GM18951 (cell line): ENCODE results near the gene P2RY11.
A peak's percentile ranks its signal among the peaks of the same experiment; 100 is the strongest.

Experiments
- POLR2A ChIP-seq: IDR thresholded peaks from 4 replicates; pipeline ENCODE4 v1.6.1; 2011; ENCODE audit warnings: mild to moderate bottlenecking; ENCODE audit not compliant: insufficient read length, insufficient read depth; ENCODE audit errors: extremely low read depth
- in situ Hi-C: fragments of 300-500 bp; cut with MboI; formaldehyde crosslinking; loops from one replicate; pipeline ENCODE4 v1.12.0; 2022; ENCODE audit warnings: low sequenced_read_pairs, mixed read lengths, inconsistent platforms; ENCODE audit not compliant: unreplicated experiment

The P2RY11 gene

DNA sequence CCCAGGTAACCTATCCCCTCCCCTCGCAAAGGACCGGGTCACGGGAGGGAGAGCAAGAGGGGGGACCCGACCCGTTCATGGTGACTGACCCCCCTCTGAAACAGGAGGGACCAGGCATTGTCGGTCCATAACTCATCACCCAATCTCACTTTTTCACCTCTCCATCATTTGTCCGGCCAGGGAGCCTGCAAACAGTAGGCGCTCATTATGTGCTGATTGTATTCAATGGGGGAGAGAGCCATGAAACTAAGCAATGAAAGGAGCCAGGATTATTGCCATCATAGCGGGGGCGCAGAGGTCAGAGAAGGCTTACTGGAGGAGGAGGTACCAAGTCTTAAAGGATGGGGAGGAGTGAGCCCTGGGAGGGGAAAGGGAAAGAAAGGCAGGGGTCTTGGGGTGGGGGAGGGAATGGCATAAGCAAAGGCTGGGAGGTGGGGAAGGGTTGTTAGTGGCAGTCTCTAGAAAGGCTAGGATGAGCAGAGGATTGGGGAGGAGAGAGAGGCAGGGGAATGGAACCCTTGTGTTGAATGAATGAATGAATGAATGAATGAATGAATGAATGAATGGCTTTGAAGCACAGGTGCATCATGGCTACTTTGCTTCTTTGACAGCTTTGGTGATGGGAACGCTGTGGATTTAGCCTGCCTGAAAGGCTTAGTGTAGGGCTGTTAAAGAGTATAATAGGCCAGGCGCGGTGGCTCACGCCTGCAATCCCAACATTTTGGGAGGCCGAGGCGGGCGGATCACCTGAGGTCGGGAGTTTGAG lies 24.0 kb upstream of the P2RY11 start:
- in situ Hi-C loops: no loop called here
- TF ChIP-seq POLR2A: no peak

DNA sequence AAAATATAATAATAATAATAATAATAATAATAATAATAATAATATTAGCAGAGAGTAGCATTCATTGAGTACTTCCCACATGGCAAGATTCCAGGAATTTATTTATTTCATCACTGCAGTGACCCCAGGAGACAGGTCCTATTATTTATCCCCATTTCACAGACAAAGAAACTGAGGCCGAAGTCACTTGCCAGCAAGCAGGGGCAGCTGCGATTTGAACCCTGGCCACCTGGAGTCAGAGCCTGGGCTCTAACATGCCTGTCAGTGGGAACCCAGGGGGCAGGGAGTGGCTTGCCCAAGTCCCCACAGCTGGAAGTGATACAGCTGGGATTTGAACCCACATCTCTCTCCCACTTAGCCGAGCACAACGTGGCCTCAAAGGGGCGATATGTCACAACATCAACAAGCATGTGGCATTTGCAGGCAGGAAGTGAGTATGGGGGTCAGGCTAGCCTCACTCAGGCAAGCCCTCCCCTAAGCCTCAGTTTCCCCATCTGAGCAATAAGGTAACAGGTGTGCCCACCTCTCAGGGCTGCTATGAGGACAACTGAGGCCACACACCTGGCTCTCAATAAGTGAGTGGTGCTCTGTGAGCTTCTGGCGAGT lies 22.4 kb upstream of the P2RY11 start:
- no peak for TF ChIP-seq POLR2A
- in situ Hi-C loops: no loop called here

DNA sequence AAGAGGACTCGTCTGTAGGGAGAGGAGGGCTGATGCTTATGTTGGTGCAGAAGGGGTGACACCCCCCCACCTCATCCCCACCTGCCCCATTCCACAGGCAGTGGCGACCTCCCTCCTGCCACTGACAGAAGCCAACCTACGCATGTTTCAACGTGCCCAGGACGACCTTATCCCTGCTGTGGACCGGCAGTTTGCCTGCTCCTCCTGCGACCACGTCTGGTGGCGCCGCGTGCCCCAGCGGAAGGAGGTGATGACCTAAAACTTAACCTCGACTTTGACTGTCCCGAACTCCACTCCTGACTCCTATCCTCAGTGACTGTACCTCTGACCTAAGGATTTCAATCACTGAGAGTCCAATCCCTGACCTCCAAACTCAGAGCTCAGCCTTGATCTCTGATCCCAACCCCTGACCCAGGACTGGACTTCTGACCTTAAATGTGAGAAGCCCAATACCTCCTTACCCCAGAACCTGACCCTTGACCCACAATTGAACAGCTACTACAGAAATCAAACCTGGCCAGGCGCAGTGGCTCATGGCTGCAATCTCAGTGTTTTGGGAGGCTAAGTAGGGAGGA lies 21.6 kb upstream of the P2RY11 start:
- TF ChIP-seq POLR2A: peak; percentile 28
- in situ Hi-C loops: no loop called here

DNA sequence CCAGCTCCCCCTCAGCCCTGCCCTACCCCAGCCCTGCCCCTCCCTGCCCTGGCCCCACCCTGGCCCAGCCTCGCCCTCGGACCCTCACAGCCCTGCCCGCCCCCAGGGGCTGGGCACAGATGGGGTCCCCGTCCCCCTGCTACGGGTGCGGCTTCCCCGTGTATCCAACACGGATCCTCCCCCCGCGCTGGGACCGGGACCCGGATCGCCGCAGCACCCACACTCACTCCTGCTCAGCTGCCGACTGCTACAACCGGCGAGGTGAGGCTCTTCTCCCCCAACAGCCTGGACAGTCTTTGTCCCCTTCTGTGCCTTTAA lies 20.2 kb upstream of the P2RY11 start:
- TF ChIP-seq POLR2A: no peak

DNA sequence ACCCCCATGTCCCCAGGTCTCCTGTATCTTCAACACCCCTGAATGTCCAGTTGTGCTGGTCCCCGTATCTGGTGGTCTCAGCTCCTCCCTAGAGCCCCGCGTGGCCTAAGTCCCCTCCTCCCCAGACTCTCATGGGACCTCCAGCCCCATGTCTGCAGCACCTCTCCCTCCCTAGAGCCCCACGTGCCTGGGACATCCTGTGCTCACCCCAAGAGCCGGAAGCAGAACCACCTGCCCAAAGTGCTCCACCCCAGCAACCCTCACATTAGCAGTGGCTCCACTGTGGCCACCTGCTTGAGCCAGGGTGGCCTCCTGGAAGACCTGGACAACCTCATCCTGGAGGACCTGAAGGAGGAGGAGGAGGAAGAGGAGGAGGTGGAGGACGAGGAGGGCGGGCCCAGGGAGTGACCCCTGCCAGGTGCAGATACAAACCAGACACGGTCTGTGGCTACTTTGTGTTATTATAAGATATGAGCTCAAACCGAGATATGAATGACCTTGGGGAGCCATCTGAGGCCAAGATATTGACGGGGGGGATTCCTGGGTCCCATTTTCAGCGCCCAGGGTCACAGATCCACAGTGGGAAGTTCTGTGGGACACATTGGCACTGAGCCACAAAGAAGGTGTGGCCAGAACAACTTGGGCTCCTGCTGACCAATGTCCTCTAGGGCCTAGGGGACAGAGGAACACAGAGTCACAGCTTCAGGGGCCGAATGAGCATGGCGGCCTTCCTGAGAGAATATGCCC lies 19.4 kb upstream of the P2RY11 start:
- TF ChIP-seq POLR2A: no peak
- in situ Hi-C loops: no loop called here

More for the DNA sequence above, 20.2 kb upstream of the P2RY11 start:
- in situ Hi-C loops: no loop called here

DNA sequence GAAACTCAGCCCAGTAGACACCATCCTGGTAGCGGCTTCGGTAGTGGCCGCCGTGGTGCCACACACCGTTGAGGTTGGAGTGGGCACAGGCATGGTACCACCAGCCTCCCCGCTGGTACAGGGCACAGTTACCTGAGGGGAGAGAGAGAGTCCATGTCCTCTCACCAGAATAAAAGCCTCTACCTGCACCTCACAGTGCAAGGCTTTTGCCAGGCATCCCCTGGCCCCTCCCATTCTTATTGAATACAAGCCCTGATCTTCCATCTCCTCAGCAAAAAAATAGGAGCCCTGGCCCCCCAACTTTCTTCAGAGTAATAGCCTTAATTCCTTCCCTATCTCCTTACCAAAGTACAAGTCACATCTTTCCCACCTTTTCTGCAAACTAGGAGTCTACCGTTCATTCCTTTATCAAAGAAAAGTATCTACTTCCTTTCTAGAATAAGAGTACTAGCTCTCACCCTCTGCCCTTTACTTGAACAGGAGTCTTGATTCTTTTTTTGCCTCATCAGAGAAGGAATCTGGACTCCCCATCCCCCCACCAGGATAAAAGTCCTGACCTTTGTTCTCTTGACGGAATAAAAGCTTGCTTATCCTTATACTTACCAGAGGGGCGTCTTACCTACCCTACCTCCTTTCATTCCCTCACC lies 18.7 kb upstream of the P2RY11 start:
- peak; percentile 31 for TF ChIP-seq POLR2A
- in situ Hi-C loops: no loop called here

DNA sequence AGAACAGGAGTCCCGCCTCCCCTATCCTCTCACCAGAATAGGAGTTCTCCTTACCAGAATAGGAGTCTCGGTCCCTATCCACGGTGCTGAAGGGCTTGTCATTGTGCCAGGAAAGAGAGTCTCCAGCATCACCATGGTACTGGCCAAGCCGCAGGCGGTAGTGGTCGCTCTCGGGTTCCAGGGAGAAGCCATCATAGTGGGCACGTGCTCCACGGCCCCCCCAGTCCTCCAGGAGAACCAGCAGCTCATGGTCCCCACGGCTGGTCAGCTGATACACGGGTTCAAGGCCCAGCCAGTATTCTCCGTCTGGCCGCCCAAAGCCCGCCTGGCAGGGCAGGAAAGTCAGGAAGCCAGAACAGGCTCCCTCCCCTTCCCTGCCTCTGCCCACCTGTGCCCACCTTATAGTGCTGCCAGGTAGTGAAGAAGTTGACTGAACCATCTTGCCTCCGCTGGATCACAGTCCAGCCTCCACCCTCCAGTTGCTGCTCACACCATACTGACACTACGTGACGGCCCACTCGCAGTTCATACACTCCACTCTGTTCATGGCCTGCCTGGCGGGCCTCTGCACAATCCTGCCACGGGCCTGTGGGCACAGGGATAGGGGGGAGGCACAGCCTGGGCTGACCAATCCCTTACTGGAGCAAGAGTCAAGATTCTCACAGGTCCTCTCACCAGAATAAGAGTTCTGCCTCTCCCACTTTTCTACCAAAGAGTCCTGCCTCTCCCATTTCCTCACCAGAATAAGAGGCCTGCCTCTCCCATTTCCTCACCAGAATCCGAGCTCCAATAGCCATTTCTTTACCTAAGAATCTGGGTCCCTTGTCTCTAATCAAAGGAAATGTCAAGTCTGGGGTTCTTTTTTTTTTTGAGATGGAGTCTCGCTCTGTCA lies 18.0 kb upstream of the P2RY11 start:
- TF ChIP-seq POLR2A: peak; percentile 36
- in situ Hi-C loops: no loop called here

DNA sequence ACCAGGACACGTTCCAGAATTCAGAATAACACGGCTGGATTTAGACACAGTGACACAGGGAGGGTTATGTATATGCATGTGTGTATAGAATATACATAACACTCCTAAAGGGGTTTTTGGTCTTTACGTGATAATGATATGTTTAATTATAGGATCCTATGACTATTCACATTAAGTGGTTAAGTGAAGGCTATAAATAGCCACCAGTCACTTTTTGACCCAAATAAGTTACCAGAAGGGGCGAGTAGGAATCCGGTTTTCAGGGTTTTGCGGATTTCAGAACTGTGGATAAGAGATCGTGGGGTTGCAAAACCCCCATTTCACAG lies 15.9 kb upstream of the P2RY11 start:
- TF ChIP-seq POLR2A: no peak
- in situ Hi-C loops: no loop called here

DNA sequence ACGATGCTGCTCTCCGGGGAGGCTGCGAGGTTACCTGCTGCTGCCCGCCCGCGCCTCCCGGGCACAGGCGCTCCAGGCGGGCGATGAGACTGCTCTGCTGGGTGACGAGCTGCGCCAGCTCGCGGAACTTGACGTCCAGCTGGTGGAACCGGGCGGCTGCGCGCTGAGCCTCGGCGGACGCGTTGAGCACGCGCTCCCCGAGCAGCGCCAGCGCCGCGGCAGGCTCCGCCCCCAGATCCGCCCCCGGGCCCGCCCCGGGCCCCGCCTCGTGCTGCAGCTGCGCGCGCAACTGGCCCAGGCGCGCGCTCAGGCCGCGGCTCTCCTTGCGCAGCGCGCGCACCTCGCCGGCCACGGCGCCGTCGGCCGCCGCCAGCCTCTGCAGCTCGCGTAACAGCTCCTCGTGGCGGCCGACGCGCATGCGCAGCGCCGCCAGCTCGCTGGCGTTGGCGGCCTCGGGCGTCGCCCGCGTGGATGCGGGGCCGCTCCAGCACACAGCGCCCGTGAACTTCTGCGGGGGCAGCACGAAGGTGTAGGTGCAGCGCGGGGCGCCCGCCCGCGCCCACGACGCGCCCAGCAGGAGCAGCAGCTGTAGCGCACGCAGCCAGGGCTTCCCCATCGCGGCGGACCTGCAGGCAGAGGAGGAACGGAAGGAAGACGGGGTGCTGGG lies 15.4 kb upstream of the P2RY11 start:
- TF ChIP-seq POLR2A: peak; percentile 88
- in situ Hi-C loops: no loop called here

DNA sequence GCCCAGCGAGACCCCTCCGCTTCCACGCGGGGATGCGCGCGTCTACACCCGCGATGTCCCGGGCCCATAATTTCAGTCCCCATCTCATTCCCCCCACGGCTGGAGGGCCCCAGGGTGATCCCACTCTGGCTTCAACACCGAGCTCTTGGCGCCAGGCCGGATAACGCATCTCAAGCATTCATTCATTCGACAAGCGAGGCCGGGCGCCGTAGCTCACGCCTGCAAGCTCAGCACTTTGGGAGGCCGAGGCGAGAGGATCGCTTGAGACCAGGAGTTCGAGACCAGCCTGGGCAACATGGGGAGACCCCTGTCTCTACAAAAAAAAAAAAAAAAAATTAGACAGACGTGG lies 14.9 kb upstream of the P2RY11 start:
- in situ Hi-C loops: no loop called here

DNA sequence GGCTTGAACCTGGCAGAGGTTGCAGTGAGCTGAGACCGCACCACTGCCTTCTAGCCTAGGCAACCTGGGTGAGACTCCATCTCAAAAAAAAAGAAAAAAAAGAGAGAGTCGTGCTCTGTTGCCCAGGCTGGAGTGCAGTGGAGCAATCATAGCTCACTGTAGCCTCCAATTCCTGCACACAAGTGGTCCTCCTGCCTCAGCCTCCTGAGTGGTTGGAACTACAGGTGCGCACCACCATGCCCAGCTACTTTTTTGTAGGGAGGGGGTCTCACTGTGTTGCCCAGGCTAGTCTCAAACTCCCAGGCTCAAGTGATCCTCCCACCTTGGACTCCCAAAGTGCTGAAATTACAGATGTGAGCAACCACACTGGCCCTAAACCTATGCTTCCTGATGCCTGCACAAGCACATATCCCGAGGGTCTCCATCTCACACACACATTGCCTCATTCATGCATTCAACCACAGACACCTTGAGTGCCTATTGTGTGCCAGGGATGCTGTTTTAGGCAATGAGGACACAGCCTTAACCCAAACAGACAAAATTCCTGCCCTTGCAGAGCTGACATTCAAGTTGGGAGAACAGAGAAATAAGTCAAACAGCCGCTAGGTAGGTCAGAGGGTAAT lies 11.2 kb upstream of the P2RY11 start:
- no peak for TF ChIP-seq POLR2A
- in situ Hi-C loops: no loop called here

More for the DNA sequence above, 14.9 kb upstream of the P2RY11 start:
- no peak for TF ChIP-seq POLR2A
